ENCODE results near the gene PFN3. TPM values are rescaled to one million over a fixed set of nuclear protein-coding genes. Genes with fewer than 3 reads are reported as not detected.

Gene PFN3
- polyA plus RNA-seq, 1 donor (not counting 4 experiments of a cell fraction or from before 2014, with no cell fraction given), result not detected

- FAIRE-seq, result no peak
- Histone ChIP-seq H3K9me1 (ENCODE audit: control insufficient read depth, extremely low read depth, insufficient read depth, low read length) (no peaks in the 10 kb centered on the region), H2AFZ (ENCODE audit: control insufficient read depth, low read length) (no peak overlapping the region), H3K79me2 (ENCODE audit: control insufficient read depth, insufficient read depth, low read length) (no peaks in the 10 kb centered on the region), H3K9ac (ENCODE audit: control insufficient read depth, extremely low read depth, insufficient read depth, low read length) (no peak overlapping the region), H4K20me1 (ENCODE audit: control insufficient read depth, extremely low read depth, insufficient read depth, low read length) (no peaks in the 10 kb centered on the region), H3K4me2 (ENCODE audit: control insufficient read depth, extremely low read depth, insufficient read depth, low read depth, low read length) (no peak overlapping the region), H3K4me3 (ENCODE audit: control insufficient read depth in 2 of 3, extremely low read depth in 1 of 3, insufficient read depth in 2 of 3, low read depth in 1 of 3, low read length in 3 of 3) (no peak overlapping the region), H3K27me3 (ENCODE audit: control insufficient read depth, extremely low read depth, insufficient read depth, low read length) (no peaks in the 10 kb centered on the region), H3K4me1 (ENCODE audit: control insufficient read depth, extremely low read depth, insufficient read depth, low read length) (peaks cover 42% of the 10 kb centered on the region), H3K36me3 (ENCODE audit: control insufficient read depth in 2 of 2, extremely low read depth in 1 of 2, insufficient read depth in 2 of 2, low read length in 2 of 2) (peaks cover 0 to 15% of the 10 kb centered on the region in 2 experiments), H3K27ac (ENCODE audit: control insufficient read depth, insufficient read depth, low read length) (no peak overlapping the region), H3K9me3 (ENCODE audit: control insufficient read depth, low read depth, low read length) (no peaks in the 10 kb centered on the region)
- no peak for DNase-seq (ENCODE audit: low read depth, low spot score)
- dilution Hi-C loops (cut with MboI; ENCODE audit: extremely low pct_ligation_motif_present, low sequenced_read_pairs), result no loop called here
- no peak for TF ChIP-seq EZH2 (IDR thresholded peaks at IDR 0.05; ENCODE audit: low read length)
- TF ChIP-seq CTCF (optimal IDR thresholded peaks at IDR 0.05 in 1 of 3, IDR thresholded peaks at IDR 0.05 in 1 of 3, conservative IDR thresholded peaks at IDR 0.05 in 1 of 3; ENCODE audit: extremely low read depth in 1 of 3, insufficient read depth in 2 of 3, low read length in 3 of 3), result no peak
Measured at GRCh38 chr5:177372910-177373309, 27.6 kb downstream of the PFN3 start.

DNA sequence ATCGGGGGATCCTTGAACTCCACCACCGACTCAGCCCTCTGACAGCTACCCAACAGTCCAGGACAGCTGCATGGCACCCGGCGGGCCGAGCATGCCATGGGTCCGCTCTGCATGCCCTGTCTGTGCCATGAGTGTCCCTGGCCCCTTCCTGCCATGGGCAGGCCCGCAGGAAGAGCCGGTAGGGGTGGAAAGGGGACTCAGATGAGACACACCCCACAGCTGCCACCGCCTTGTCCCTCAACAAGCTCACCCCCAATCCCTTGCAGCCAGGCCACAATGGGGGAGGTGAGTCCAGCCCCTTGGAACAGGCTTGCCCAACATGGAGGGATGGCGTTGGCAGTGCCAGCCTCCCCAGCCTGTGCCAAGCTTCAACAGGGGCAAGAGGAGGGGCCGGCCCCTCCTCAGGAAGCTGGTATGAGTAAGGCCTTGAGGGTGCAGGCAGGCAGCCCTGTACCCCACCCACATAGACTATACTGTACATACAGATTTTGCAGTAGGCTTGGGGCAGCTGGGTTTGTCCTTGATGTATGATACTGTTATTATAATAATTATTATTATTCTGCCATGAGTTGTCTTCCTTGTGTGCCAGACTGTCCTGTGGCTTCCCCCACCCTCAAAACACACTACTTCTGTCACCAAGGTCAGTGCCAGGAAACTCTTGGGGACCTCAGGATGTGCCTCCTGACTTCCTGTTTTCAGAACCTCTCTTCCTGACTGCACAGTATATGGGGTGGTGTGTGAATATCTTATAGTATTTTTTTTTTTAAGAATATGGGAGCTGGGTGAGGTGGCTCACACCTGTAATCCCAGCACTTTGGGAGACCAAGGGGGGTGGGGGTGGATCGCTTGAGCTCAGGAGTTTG, 28.2 kb downstream of the PFN3 start:
- no peak for DNase-seq (ENCODE audit: low read depth, low spot score)
- Histone ChIP-seq H3K4me3 (ENCODE audit: control insufficient read depth in 2 of 3, extremely low read depth in 1 of 3, insufficient read depth in 2 of 3, low read depth in 1 of 3, low read length in 3 of 3) (peak overlapping the region in 1 of 3 experiments; percentile 52), H3K4me1 (ENCODE audit: control insufficient read depth, extremely low read depth, insufficient read depth, low read length) (peaks cover 48% of the 10 kb centered on the region)

More for the DNA sequence above, 28.2 kb downstream of the PFN3 start:
- Histone ChIP-seq H3K4me2 (ENCODE audit: control insufficient read depth, extremely low read depth, insufficient read depth, low read depth, low read length) (peak overlapping the region; percentile 73), H3K79me2 (ENCODE audit: control insufficient read depth, insufficient read depth, low read length) (no peaks in the 10 kb centered on the region), H3K9ac (ENCODE audit: control insufficient read depth, extremely low read depth, insufficient read depth, low read length) (no peak overlapping the region), H2AFZ (ENCODE audit: control insufficient read depth, low read length) (no peak overlapping the region), H3K27ac (ENCODE audit: control insufficient read depth, insufficient read depth, low read length) (no peak overlapping the region), H3K27me3 (ENCODE audit: control insufficient read depth, extremely low read depth, insufficient read depth, low read length) (no peaks in the 10 kb centered on the region), H3K9me3 (ENCODE audit: control insufficient read depth, low read depth, low read length) (no peaks in the 10 kb centered on the region), H3K9me1 (ENCODE audit: control insufficient read depth, extremely low read depth, insufficient read depth, low read length) (no peaks in the 10 kb centered on the region), H3K36me3 (ENCODE audit: control insufficient read depth in 2 of 2, extremely low read depth in 1 of 2, insufficient read depth in 2 of 2, low read length in 2 of 2) (peaks cover 0 to 19% of the 10 kb centered on the region in 2 experiments), H4K20me1 (ENCODE audit: control insufficient read depth, extremely low read depth, insufficient read depth, low read length) (no peaks in the 10 kb centered on the region)
- dilution Hi-C loops (cut with MboI; ENCODE audit: extremely low pct_ligation_motif_present, low sequenced_read_pairs), result no loop called here
- no peak for TF ChIP-seq CTCF (optimal IDR thresholded peaks at IDR 0.05 in 1 of 3, IDR thresholded peaks at IDR 0.05 in 1 of 3, conservative IDR thresholded peaks at IDR 0.05 in 1 of 3; ENCODE audit: extremely low read depth in 1 of 3, insufficient read depth in 2 of 3, low read length in 3 of 3)
- FAIRE-seq, result no peak

All from keratinocyte (primary cell).